EL (cell line): Measurements from ENCODE around the gene GNAI3.

Experiments used
- DNase-seq: peaks from one replicate; pipeline ENCODE4 v3.0.0-alpha.2; 2016

The GNAI3 gene

GRCh38 chr1:109546311-109547109, 1.9 kb upstream of the GNAI3 start:
- peak; percentile 88 for DNase-seq

GRCh38 chr1:109547463-109548320, 723 bp upstream of the GNAI3 start:
- peak; percentile 28 for DNase-seq

DNA sequence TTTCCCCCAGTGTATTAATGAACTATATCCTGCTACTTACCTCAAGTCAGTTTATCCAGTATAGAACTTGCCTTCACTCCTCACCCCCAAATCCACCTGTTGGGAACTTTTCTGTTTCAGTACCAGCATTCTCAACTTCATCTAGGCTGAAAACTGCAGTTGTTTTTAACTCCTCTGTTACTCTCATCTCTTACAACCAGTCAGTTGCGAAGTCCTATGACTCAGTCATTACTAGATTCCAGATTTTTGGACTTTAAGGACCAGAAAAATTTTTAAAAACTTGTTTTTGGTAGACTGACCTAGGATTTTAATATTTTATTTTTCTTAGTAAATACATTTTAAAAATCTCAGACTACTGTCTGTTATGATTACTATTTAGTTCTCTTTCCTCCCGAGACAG, 8.1 kb downstream of the GNAI3 start:
- no peak for DNase-seq

GRCh38 chr1:109557520-109557919, 9.1 kb downstream of the GNAI3 start:
- DNase-seq: no peak

- no peak for DNase-seq
These were observed 11.6 kb downstream of the GNAI3 start for GRCh38 chr1:109559995-109560394.

DNA sequence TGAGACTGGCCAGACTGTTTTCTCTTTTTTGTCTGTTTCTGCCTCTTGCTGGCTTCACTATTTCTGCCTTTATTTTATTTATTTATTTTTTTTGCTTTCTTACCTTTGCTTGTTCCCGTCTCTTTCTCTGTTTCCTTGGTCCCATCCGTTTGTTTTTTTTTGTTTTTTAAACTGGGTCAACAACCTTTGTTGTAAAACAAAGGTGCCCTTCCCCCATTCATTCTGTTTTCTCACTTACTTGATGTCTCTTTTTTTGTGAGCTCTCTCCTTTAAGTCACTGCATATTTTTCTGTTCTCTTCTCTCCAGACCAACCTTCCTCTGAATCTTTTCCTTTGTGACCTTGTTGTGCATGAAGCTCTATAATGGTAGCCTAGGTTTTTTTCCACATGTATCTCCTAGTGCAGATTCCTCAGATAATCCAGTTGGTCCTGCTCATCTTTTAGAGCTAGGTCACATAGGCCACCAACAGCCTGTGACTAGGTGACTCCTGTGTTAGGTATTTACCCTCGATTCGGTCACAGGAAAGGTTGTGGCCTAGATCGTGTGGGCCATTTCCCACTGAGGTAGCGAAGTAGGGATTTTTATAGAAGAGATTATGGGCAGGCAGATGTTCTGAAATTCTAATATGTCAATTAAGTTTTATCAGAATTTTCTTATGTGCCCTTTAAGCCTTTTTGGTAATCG, 15.9 kb downstream of the GNAI3 start:
- DNase-seq: no peak

DNA sequence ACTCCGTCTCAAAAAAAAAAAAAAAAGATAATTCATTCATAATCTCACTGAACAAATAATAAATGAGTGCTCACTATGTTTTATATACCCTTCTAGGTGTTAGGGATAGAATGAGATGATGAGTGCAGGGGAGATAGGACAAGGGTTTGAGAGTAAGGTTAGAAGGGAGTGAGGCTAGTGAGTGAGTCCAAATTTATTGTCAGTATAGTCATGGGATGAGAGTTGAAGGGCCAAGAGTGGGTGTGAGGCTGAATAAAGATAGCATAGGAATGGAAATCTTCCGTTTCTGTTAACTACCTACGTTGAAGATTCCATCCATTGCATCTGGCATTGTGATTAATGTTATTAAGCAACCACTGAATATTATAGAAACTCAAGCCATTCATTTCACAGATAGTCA, 16.8 kb downstream of the GNAI3 start:
- no peak for DNase-seq

GRCh38 chr1:109566982-109567381, 18.6 kb downstream of the GNAI3 start:
- no peak for DNase-seq

DNA sequence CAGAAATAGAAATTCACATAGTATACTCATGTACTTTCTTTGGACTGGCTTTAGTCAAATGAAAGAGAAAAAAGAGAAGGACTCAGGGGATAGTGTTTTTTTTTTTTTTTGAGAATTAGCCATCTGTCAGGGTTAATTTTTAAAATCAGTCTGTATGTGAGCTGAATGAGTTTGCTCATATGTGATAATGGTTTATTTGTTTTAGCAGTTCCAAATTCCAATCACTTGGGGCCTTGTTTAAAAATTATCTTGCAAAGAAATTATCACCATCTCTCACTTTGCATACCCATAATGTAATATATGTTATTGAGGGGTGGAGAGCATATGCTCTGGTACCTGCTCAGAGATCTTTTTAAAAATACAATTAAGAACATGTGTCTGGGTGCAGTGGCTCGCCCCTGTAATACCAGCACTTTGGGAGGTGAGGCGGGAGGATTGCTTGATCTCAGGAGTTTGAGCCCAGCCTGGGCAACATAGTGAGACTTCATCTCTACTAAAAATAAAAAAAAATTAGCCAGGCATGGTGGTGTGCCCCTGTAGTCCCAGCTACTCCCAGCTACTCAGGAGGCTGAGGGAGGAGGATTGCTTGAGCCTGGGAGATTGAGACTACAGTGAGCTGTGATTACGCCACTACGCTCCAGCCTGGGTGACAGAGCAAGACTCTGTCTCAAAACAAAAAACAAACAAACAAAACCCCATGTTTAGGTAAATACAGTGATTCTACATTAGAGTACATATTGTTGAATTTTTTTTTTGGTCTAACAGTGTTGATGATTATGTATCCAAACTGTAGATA, 19.7 kb downstream of the GNAI3 start:
- DNase-seq: no peak

DNA sequence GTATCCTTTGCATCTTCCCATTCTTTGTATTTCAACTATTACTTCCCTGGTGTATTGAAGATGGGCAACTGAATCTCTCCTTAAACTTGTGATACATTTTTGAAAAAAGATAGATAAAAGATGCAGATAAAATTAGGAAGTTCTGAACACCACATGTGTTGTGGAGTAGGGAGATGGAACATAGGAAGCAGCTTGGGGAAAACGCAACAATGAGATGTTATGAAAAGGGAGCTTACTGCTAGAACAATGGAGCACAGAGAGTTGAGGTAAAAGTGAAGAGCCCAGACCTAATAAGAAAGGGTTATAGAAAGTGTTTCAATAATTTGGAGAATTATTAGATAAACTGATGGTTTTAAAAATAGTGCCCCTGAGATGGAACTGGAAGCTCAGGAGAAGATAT, 20.9 kb downstream of the GNAI3 start:
- no peak for DNase-seq

DNA sequence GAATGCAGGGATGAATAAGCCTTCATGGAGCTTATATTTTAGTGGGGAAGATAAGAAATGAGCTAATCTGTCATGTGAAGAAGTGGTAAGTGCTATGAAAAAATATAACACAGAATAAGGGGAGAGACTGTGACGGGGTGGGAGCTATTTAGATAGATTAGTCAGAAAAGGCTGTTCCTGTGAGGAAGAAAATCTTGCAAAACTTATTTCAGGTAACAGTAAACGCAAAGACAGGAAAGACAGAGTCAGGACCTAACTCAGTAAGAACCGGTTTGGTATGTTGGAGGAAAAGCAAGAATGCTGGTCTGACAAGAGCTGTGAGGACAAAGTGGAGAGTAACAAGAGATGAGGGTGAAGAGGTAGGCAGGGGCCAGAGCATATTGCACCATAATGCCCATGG, 22.0 kb downstream of the GNAI3 start:
- no peak for DNase-seq

- DNase-seq: no peak
These were observed 25.4 kb downstream of the GNAI3 start for GRCh38 chr1:109573785-109574184.

DNA sequence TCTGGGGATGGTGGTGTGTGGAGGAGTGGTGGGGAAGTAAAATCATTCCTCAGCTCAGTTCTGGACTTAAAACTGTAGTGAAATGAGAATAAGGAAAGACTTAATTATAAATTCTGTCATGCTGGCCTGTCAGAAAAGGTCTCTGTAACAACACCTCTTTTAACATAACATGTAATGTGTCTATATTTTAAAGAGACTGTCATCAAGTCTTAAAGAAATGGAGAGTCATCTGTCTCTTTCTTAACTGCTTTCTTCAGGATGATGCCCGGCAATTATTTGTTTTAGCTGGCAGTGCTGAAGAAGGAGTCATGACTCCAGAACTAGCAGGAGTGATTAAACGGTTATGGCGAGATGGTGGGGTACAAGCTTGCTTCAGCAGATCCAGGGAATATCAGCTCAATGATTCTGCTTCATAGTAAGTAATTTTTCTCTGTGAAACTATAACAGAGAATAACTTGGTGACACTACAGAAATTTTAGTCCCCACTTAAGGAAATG, 30.6 kb downstream of the GNAI3 start:
- no peak for DNase-seq

DNA sequence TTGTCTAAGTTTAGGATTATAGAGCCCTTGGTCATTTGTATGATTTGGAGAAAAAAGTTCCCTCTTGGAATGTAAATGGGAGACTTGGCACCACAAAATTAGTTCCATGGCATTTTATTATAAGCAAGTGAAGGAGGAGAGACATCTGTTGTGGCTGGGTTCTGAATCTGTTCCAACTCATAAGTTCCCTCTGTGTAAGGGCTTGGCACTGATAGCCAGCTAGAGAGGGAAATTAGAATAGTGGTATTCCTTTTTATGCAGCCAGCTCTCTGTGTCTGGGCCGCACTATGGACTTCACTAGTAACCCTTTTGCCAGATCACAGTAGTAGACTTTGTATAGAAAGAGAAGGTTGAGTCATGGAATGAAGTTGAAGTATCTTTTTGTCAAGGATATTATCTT, 31.1 kb downstream of the GNAI3 start:
- DNase-seq: no peak

DNA sequence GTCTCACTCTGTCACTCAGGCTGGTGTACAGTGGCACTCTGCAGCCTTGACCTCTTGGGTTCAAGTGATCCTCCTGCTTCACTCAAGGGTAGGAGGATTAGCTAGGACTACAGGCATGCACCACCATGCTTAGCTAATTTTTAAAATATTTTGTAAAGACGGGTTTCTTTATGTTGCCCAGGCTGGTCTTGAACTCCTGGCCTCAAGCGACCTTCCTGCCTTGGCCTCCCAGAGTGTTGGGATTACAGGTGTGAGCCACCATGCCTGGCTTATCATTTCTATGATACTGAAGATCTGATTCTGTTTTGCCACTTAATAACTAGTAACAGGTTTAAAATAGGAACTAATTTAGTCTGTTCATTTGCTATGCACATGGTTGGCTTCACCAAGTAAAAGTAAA, 33.6 kb downstream of the GNAI3 start:
- DNase-seq: no peak

DNA sequence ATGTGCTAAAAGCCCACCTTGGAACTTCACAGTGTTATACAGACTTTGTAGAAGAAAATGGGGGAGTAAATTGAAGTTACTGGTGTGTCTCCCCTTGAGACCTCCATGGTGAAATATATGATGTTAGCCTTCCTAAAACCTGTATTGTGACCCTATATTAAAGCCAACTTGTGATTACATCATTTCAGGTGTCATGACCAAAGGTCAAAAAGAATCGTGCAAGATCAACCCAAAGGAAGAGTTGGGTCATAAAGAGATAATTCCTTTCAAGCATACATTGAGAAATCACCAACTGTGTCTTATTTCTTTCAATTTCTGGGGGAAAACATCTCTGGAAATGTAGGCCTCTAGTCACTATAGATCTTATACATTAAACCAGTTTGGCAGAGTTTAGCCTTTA, 36.4 kb downstream of the GNAI3 start:
- DNase-seq: no peak

GRCh38 chr1:109586055-109586454, 37.6 kb downstream of the GNAI3 start:
- no peak for DNase-seq

GRCh38 chr1:109589177-109589576, 40.8 kb downstream of the GNAI3 start:
- no peak for DNase-seq

GRCh38 chr1:109589679-109590078, 41.3 kb downstream of the GNAI3 start:
- DNase-seq: no peak

DNA sequence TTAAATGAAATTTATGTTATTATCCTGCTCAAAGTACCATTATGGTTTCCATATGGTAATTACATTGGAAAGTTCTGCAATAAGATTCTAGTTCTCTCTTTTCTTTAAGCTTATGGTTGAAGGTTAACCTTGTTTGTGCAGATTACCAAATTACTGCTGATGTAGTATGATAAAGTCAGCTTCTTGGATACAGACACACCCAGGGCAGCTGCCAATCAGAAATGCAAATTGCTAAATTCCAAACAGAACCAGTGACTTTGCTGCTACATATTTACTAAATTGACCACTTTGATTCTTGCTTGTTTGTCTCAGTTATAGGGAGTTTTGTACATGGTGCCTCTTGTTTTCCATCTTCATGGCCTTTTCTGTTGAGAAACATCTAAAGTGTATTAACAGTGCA, 44.5 kb downstream of the GNAI3 start:
- DNase-seq: no peak

GRCh38 chr1:109595531-109595930, 47.1 kb downstream of the GNAI3 start:
- peak; percentile 56 for DNase-seq

- no peak for DNase-seq
These were observed 49.7 kb downstream of the GNAI3 start for GRCh38 chr1:109598156-109598555.

GRCh38 chr1:109598655-109599054, 50.2 kb downstream of the GNAI3 start:
- no peak for DNase-seq
